ENCODE results near the gene TUSC2. TPM values are rescaled to one million over a fixed set of nuclear protein-coding genes. Genes with fewer than 3 reads are reported as not detected.
A peak's percentile ranks its signal among the peaks of the same experiment; 100 is the strongest.

The TUSC2 gene
- total and polyA plus RNA-seq, 9 donors: 12.8 to 19.2 (median 17.0) TPM

DNA sequence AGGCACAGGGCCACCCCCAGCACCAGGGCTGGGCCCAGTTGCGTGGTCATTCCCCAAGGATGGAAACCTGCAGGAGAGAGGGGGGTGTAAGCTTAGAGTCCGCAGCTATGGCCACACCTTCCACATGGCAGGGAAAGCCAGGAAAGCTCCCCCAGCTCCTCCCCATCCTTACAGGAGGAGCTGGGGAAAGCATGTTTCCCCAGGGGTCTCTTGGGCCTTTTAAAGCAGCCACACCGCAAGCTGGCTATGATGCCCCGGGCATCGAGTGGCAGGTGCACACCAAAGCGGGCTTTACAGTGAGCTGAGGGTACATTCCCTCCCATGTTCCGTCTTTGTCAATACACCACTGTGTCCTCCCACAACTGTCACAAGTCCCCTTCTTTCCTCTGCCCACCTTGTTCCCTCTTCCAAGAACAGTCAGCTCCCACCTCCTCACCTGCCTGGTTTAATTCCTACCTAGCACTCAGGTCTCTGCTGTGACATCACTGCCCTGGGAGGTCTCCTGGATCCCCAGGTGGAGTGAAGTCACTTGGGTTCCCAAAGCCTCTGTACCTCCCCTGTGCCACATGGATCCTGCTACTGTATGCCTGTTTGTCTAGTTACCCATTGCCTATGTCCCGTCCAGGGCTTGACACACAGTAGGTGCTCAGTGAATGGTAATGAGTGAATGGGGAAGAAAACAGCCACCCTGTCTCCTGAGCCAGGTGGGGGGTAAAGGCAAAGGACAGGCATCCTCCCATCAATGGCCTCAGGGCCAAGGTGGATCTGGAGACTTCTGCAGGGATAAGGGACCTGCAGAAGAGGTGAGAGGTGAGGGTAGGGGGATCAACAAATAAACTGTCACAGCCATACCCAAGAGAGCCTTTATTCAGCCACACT lies 32.2 kb downstream of the TUSC2 start:
- no peak overlapping the region for H3K4me3 ChIP-seq (ENCODE audit: low read length)
- H3K27ac ChIP-seq (ENCODE audit: low read length): no peak overlapping the region
- WGBS (ENCODE audit: insufficient coverage): 90% methylated on average over 6 of the region's 8 CpGs
- peak; percentile 21 for DNase-seq
- H3K27me3 ChIP-seq (ENCODE audit: control insufficient read depth, insufficient read depth, low read length): no peaks in the 10 kb centered on the region
- no peaks in the 10 kb centered on the region for H3K9me3 ChIP-seq (replicated peaks; ENCODE audit: control insufficient read depth, low read depth, low read length)
- H3K36me3 ChIP-seq (ENCODE audit: control insufficient read depth, insufficient read depth, low read length): peaks cover 7% of the 10 kb centered on the region
- peaks cover 41% of the 10 kb centered on the region for H3K4me1 ChIP-seq (ENCODE audit: control insufficient read depth, insufficient read depth, low read length)

DNA sequence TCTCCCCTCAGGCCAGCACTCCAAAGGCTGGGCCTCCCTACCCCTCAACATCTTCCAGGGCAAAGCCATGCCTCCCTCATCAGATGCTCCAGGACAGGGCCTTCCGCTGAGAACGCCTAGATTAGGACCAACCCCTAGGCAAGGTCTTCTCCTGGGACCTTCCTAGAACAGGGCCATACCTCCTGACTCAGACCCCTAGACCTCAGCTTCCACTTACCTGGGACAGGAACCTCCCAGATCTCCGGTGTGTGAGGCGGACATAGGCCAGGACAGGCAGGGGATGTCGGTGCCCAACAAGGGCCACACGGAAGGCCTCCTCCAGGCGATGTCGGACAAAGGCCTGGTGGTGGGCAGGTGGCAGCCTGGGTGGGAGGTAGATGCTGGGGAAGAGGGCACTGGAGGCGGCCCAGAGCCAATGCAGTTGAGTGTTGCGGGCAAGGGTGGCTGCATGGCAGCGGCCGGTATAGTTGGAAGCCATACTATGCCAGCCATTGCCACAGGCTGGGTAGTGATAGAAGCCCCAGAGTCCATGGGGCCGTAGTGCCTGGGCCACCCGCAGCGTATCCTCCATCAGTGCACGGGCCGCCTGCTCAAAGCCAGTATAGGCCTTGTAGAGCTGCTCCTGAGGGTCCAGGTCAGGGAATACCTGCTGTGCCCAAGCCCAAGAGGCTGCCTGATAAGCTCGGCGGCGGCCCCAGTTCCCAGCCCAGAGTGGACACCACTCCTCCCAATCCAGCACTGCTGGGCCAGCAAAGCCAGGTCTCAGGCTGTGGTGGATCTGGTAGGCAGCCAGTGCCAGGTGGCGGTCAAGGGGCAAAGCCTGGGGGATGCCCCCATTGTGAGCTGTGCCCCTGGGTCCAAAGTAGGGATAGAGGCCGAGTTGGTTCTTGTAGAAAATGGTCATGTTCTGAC lies 33.3 kb downstream of the TUSC2 start:
- peaks cover 31% of the 10 kb centered on the region for H3K4me1 ChIP-seq (ENCODE audit: control insufficient read depth, insufficient read depth, low read length)
- H3K9me3 ChIP-seq (replicated peaks; ENCODE audit: control insufficient read depth, low read depth, low read length): no peaks in the 10 kb centered on the region
- no peak overlapping the region for H3K4me3 ChIP-seq (ENCODE audit: low read length)
- no peaks in the 10 kb centered on the region for H3K27me3 ChIP-seq (ENCODE audit: control insufficient read depth, insufficient read depth, low read length)
- DNase-seq: peak; percentile 13
- peaks cover 16% of the 10 kb centered on the region for H3K36me3 ChIP-seq (ENCODE audit: control insufficient read depth, insufficient read depth, low read length)
- 89% methylated on average over 21 of the region's 22 CpGs for WGBS (ENCODE audit: insufficient coverage)
- H3K27ac ChIP-seq (ENCODE audit: low read length): no peak overlapping the region

DNA sequence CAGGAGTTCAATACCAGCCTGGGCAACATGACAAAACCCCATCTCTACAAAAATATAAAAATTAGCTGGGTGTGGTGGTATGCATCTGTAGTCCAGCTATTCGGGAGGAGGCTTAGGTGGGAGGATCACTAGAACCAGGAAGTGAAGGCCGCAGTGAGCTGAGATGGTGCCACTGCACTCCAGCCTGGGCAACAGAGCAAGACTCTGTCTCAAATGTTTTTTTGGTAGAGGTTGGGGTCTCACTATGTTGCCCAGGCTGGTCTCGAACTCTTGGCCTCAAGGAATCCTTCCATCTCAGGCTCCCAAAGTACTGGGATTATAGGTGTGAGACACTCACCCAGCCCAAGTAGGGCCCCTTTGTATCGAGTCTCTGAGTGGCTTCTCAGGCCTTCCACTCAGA lies 33.9 kb downstream of the TUSC2 start:
- H3K36me3 ChIP-seq (ENCODE audit: control insufficient read depth, insufficient read depth, low read length): peaks cover 22% of the 10 kb centered on the region
- peaks cover 29% of the 10 kb centered on the region for H3K4me1 ChIP-seq (ENCODE audit: control insufficient read depth, insufficient read depth, low read length)
- H3K27ac ChIP-seq (ENCODE audit: low read length): no peak overlapping the region
- WGBS (ENCODE audit: insufficient coverage): 92% methylated on average over 3 of the region's 4 CpGs
- no peaks in the 10 kb centered on the region for H3K9me3 ChIP-seq (replicated peaks; ENCODE audit: control insufficient read depth, low read depth, low read length)
- no peaks in the 10 kb centered on the region for H3K27me3 ChIP-seq (ENCODE audit: control insufficient read depth, insufficient read depth, low read length)
- no peak overlapping the region for H3K4me3 ChIP-seq (ENCODE audit: low read length)
- DNase-seq: peak; percentile 14

DNA sequence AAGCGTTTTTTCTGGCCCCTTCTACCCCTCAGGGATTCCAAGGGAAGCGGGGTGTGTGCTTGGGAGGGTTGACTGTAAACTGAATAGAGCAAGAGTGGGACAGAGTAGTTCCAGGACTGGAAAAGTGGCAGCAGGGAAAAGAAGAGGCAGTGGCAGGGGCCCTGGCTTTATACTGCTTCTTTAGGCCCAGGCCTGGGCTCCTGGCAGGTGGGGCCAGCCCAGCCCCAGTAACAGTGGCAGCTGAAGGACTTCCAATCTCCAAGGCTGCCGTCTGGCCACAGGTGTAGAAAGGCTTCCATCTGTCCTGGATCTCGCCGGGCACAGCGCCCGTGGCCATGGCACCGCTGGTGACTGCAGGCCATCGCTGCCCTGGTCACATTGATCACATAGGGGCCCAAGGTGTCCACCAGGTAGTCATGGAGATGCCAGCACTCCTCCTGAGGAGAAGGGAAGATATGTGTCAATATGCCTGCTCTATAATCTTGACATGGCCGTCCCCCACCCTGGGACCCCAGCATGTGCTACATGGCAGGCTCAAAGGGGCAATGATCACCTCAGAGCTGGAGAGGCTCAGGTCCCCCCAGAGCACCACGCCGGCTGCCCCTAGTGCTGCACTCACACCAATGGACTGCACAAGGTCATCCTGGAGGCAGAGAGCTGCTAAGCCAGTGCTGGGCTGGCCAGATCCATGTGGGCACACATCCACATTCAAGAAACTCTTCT lies 34.8 kb downstream of the TUSC2 start:
- Histone ChIP-seq H3K36me3 (ENCODE audit: control insufficient read depth, insufficient read depth, low read length) (peaks cover 31% of the 10 kb centered on the region), H3K9me3 (replicated peaks; ENCODE audit: control insufficient read depth, low read depth, low read length) (no peaks in the 10 kb centered on the region), H3K4me3 (ENCODE audit: low read length) (no peak overlapping the region), H3K27ac (ENCODE audit: low read length) (peak overlapping the region; percentile 89), H3K4me1 (ENCODE audit: control insufficient read depth, insufficient read depth, low read length) (peaks cover 21% of the 10 kb centered on the region), H3K27me3 (ENCODE audit: control insufficient read depth, insufficient read depth, low read length) (no peaks in the 10 kb centered on the region)
- DNase-seq: peak; percentile 37
- WGBS (ENCODE audit: insufficient coverage): 71% methylated on average over 10 of the region's 12 CpGs

DNA sequence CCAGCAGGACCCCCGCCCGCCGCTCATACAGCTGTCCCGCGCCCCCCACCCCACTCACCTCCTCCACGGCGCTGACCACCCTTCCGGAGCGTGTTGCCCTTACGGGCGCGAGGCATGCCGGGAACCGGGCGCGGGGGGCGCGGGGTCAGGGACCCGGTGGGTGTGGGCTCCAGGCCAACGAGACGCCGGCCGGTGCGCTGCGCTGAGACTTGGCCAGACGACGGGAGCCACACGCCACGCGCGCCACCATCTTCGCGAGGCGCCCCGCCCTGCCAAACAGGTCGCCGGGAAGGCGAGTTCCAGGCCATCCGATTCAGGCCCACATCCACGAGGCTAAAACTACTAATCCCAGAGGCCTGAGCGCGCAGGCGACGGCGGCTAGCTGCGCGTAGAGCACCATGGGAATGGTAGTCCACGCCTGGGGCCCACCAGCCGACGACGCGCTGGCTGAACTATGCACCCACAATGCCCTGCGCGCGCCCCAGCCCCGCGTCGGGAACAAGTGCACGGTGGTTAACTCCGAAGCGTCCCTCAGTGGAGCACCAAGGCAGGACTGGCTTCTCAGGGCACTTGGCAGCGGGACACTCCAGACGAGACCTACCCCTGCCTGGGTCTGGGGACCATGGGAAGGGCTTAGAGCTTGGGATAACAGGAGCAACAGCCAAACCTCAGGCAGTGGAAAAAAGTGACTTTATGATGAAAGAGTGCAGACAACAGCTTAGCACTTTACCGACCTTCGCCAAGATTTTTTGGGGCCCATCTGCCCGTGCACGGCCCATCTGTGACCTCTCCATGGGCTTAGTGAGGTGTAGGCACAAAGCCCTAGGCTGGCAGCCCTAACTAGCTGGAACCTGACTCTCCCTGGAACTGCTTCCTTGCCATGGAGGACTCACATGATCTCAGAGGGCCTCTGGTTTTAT lies 35.6 kb downstream of the TUSC2 start, which contains the start of gene IFRD2:
Gene IFRD2 (minus strand): TSS at position 271 of the 920 bp plus-strand sequence. CDS start 155 bp downstream, at position 116.
- Histone ChIP-seq H3K27ac (ENCODE audit: low read length) (peak within 1 kb of the TSS; percentile 89), H3K9me3 (replicated peaks; ENCODE audit: control insufficient read depth, low read depth, low read length) (no peaks in the 10 kb centered on the region), H3K36me3 (ENCODE audit: control insufficient read depth, insufficient read depth, low read length) (peaks cover 36% of the 10 kb centered on the region), H3K27me3 (ENCODE audit: control insufficient read depth, insufficient read depth, low read length) (no peaks in the 10 kb centered on the region), H3K4me3 (ENCODE audit: low read length) (peak within 1 kb of the TSS; percentile 93), H3K4me1 (ENCODE audit: control insufficient read depth, insufficient read depth, low read length) (peaks cover 19% of the 10 kb centered on the region)
- under 1% methylated on average over 66 of the region's 67 CpGs for WGBS (ENCODE audit: insufficient coverage)
- peak; percentile 99 for DNase-seq

DNA sequence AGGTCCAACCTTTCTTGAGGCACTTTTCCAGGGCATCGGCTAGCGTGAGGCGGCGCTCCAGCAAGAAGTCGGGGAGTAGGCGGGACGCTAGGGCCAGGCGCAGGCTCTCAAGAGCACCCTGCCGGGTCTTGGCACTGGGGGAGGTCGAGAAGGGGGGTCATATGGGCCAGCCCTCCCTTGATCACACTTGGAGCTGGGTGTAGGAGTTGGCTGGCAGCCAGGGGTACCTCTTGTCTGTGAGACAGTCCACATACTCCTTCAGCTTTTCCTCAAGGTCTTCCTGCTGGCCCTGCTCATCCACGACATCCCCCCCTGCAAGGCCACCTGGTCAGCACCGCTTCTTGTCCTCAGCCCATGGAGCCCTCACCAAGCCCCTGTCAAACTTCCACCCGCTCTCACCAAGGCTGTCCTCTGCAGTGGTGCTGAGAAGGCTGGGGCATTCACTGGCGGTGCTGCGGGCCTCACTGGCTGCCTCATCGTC lies 37.8 kb downstream of the TUSC2 start:
- DNase-seq: peak; percentile 28

DNA sequence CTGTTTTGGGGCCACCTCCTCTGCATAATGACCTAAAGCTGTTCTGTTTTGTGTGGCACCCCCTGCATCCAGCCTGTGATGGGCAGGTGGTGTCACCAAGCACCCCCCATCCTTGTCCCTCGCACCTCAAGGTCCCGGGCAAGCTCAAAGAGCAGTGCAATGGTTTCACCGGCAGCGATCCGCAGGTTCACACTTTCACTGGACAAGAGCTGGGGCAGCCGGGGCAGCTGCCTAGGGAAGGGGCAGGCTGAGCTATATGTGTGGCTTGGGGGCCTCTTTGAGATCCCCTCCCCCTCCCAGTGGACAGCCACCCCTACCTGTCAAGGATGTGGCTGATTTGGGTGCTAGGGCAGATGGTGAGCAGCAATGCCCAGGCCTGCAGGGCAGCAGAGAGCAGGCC lies 38.9 kb downstream of the TUSC2 start:
- 100% methylated on average over 1 of the region's 6 CpGs for WGBS (ENCODE audit: insufficient coverage)
- Histone ChIP-seq H3K4me3 (ENCODE audit: low read length) (no peak overlapping the region), H3K9me3 (replicated peaks; ENCODE audit: control insufficient read depth, low read depth, low read length) (no peaks in the 10 kb centered on the region), H3K36me3 (ENCODE audit: control insufficient read depth, insufficient read depth, low read length) (peaks cover 41% of the 10 kb centered on the region), H3K4me1 (ENCODE audit: control insufficient read depth, insufficient read depth, low read length) (peaks cover 19% of the 10 kb centered on the region), H3K27ac (ENCODE audit: low read length) (no peak overlapping the region), H3K27me3 (ENCODE audit: control insufficient read depth, insufficient read depth, low read length) (no peaks in the 10 kb centered on the region)
- no peak for DNase-seq

More for the DNA sequence above, 37.8 kb downstream of the TUSC2 start:
- WGBS (ENCODE audit: insufficient coverage): 94% methylated on average over 13 of the region's 16 CpGs
- no peak overlapping the region for H3K4me3 ChIP-seq (ENCODE audit: low read length)
- no peaks in the 10 kb centered on the region for H3K9me3 ChIP-seq (replicated peaks; ENCODE audit: control insufficient read depth, low read depth, low read length)
- peaks cover 19% of the 10 kb centered on the region for H3K4me1 ChIP-seq (ENCODE audit: control insufficient read depth, insufficient read depth, low read length)
- H3K36me3 ChIP-seq (ENCODE audit: control insufficient read depth, insufficient read depth, low read length): peaks cover 41% of the 10 kb centered on the region
- H3K27ac ChIP-seq (ENCODE audit: low read length): no peak overlapping the region
- no peaks in the 10 kb centered on the region for H3K27me3 ChIP-seq (ENCODE audit: control insufficient read depth, insufficient read depth, low read length)

DNA sequence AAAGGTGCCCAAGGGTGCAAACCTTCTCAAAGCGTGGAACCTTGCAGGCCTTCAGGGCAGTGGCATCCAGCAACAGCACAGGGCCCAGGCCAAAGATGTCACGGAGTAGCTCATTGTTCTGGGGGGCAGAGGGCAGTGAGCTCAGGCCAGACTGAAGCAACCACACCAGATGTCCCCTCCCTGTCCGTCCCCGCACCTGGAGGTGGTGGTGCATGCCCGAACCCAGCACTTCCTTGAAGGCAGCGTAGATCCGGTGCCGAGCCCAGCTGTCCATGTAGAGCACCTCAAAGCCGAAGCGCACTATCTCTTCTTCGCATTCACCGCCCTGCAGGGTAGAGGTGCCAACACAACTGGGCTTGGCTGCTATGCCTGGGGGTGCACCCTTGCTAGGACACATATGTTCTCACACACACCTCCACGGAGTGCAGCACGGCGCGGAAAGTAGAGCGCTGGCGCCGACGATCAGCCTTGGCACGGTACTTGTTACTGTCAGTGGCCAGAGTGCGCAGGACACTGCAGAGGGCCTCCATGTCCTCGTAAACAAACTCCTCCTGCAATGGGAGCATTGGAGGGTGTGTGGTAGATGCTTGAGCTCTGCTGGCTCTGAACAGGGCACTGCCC lies 39.5 kb downstream of the TUSC2 start:
- H3K27me3 ChIP-seq (ENCODE audit: control insufficient read depth, insufficient read depth, low read length): no peaks in the 10 kb centered on the region
- no peak overlapping the region for H3K4me3 ChIP-seq (ENCODE audit: low read length)
- DNase-seq: no peak
- no peak overlapping the region for H3K27ac ChIP-seq (ENCODE audit: low read length)
- H3K36me3 ChIP-seq (ENCODE audit: control insufficient read depth, insufficient read depth, low read length): peaks cover 41% of the 10 kb centered on the region
- no peaks in the 10 kb centered on the region for H3K9me3 ChIP-seq (replicated peaks; ENCODE audit: control insufficient read depth, low read depth, low read length)
- WGBS (ENCODE audit: insufficient coverage): 95% methylated on average over 21 of the region's 23 CpGs
- H3K4me1 ChIP-seq (ENCODE audit: control insufficient read depth, insufficient read depth, low read length): peaks cover 19% of the 10 kb centered on the region
